GM13976 (cell line): Measurements from ENCODE around the gene PKDREJ.

Source experiments
- DNase-seq: peaks from one replicate; pipeline ENCODE4 v3.0.0; 2012; ENCODE audit warnings: low spot score
- in situ Hi-C: fragments of 300-500 bp; cut with MboI; formaldehyde crosslinking; loops from one replicate; pipeline ENCODE4 v1.12.0; 2022; ENCODE audit warnings: low sequenced_read_pairs, mixed read lengths, inconsistent platforms; ENCODE audit not compliant: unreplicated experiment
- TF ChIP-seq, protein P1 (sequence below): IDR thresholded peaks from 2 replicates; pipeline ENCODE4 v1.5.1; 2012; ENCODE audit warnings: borderline replicate concordance, mild to moderate bottlenecking; ENCODE audit not compliant: insufficient read depth; ENCODE audit errors: extremely low read depth, missing control alignments, control extremely low read depth

The PKDREJ gene

DNA sequence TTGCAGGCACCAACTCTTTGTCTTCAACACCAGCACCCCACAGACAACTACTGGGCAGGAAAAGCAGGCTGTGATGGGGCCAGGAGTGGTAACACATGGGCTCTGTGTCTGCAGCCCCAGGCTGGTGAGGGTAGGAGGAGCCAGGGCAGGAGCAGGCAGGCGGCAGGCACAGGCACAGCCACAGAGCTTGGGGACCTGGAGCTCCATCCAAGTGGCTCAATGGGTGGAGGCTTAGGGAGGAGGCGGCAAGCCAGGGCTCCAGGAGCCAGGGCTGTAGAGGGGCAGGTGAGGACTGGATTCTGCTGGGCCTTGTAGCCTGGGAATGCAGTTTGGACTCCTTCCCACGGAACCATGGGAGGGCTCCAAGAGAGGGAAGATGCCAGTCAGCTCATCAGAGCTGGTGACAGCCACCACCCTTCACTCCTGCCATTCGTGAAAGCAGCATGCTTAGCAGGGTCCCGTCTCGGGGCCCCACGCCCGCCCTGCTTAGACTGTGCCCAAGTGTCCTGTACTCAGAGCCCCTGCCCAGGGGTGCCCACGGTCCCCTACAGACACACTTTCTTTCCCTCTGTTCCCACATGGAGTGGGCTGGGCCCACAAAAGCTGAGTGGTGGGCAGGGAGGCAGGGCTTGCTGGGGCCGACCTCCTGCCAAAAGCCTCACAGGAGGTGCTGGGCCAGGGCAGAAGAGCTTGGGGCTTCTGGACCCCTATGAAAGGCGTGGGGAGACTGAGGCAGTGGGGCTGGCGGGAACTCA is 17.1 kb upstream of the PKDREJ start:
- TF ChIP-seq, protein P1, sequence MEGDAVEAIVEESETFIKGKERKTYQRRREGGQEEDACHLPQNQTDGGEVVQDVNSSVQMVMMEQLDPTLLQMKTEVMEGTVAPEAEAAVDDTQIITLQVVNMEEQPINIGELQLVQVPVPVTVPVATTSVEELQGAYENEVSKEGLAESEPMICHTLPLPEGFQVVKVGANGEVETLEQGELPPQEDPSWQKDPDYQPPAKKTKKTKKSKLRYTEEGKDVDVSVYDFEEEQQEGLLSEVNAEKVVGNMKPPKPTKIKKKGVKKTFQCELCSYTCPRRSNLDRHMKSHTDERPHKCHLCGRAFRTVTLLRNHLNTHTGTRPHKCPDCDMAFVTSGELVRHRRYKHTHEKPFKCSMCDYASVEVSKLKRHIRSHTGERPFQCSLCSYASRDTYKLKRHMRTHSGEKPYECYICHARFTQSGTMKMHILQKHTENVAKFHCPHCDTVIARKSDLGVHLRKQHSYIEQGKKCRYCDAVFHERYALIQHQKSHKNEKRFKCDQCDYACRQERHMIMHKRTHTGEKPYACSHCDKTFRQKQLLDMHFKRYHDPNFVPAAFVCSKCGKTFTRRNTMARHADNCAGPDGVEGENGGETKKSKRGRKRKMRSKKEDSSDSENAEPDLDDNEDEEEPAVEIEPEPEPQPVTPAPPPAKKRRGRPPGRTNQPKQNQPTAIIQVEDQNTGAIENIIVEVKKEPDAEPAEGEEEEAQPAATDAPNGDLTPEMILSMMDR = no peak
- in situ Hi-C loops = no loop called here
- no peak for DNase-seq

DNA sequence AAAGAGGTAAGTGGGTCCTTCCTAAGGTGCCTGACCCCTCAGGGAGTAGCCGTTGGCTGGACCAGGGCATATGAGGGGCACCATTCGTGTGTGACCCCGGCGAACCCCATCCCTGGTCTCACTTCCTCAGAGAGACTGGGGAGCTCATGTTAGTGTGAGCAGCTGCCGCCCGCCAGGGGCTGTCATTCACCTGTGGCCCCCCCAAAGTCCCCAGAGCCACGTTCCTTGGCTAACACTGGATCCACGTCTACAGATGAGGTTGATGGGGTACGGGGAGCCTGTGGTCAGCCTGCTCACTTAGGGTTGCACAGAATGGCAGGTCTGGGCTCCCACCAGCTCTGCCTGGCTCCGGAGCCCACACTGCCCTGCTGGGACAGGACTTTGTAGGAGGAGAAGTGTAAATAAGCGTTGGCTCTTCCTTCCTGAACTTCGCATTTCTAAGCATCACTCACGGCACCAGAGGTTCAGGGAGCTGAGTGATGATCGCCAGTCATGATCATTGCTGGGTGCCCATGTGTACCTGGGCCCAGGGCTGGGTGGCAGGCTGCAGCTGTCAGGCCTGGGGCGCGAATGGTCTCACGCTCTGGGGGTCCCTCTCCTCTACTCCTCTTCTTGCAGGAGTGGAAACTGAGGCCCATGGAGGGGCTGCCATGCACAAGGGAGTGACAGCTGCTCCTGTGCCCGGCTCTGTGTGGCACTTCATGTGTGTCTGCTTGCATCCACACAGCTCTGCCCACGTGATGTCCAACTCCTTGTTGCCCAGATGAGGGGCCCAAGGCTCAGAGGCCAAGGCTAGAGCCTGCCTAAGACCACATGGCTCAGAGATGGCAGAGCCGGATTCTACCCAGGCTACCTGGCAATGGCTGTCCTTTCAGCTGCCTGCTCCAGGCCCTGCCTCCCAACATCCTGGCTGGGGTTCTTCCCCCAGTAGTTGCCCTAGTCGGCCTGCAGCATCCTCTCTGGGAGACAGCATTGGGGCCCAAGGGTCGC is 15.8 kb upstream of the PKDREJ start:
- DNase-seq = no peak
- in situ Hi-C loops = no loop called here
- TF ChIP-seq, protein P1 = no peak

GRCh38 chr22:46276563-46276962 is 13.4 kb upstream of the PKDREJ start:
- DNase-seq = no peak
- in situ Hi-C loops = no loop called here
- TF ChIP-seq, protein P1 = no peak

- in situ Hi-C loops = no loop called here
- DNase-seq = no peak
- TF ChIP-seq, protein P1 = no peak
These were observed 12.4 kb upstream of the PKDREJ start for GRCh38 chr22:46275455-46276122.

- TF ChIP-seq, protein P1 = no peak
- in situ Hi-C loops = no loop called here
- DNase-seq = no peak
These were observed 11.2 kb upstream of the PKDREJ start for GRCh38 chr22:46274381-46274780.
